Measurements from ENCODE around the gene BANF2. TPM values are rescaled to one million over a fixed set of nuclear protein-coding genes. Genes with fewer than 3 reads are reported as not detected.

Gene BANF2
- total RNA-seq, 1 donor, result not detected

- no peaks in the 10 kb centered on the region for H3K27me3 ChIP-seq (ENCODE audit: insufficient read depth, low read length)
- H3K9me3 ChIP-seq (ENCODE audit: low read depth, low read length), result no peaks in the 10 kb centered on the region
- no peaks in the 10 kb centered on the region for H3K4me1 ChIP-seq (ENCODE audit: insufficient read depth, low read length)
- H3K4me3 ChIP-seq (ENCODE audit: low read length), result no peak overlapping the region
These were observed 43.9 kb downstream of the BANF2 start for GRCh38 chr20:17743677-17744076.

- no peak overlapping the region for H3K4me3 ChIP-seq (ENCODE audit: low read length)
- no peaks in the 10 kb centered on the region for H3K27me3 ChIP-seq (ENCODE audit: insufficient read depth, low read length)
- H3K4me1 ChIP-seq (ENCODE audit: insufficient read depth, low read length), result no peaks in the 10 kb centered on the region
- no peaks in the 10 kb centered on the region for H3K9me3 ChIP-seq (ENCODE audit: low read depth, low read length)
These were observed 47.7 kb downstream of the BANF2 start for GRCh38 chr20:17747431-17747846.

GRCh38 chr20:17748279-17748678, 48.5 kb downstream of the BANF2 start:
- H3K4me3 ChIP-seq (ENCODE audit: low read length), result no peak overlapping the region

GRCh38 chr20:17749626-17749977, 49.8 kb downstream of the BANF2 start:
- Histone ChIP-seq H3K4me1 (ENCODE audit: insufficient read depth, low read length) (no peaks in the 10 kb centered on the region), H3K9me3 (ENCODE audit: low read depth, low read length) (no peaks in the 10 kb centered on the region), H3K27me3 (ENCODE audit: insufficient read depth, low read length) (no peaks in the 10 kb centered on the region), H3K4me3 (ENCODE audit: low read length) (no peak overlapping the region)

More at GRCh38 chr20:17748279-17748678, 48.5 kb downstream of the BANF2 start:
- Histone ChIP-seq H3K9me3 (ENCODE audit: low read depth, low read length) (no peaks in the 10 kb centered on the region), H3K27me3 (ENCODE audit: insufficient read depth, low read length) (no peaks in the 10 kb centered on the region), H3K4me1 (ENCODE audit: insufficient read depth, low read length) (no peaks in the 10 kb centered on the region)

GRCh38 chr20:17749978-17750721, 50.4 kb downstream of the BANF2 start:
- H3K4me1 ChIP-seq (ENCODE audit: insufficient read depth, low read length), result no peaks in the 10 kb centered on the region
- no peaks in the 10 kb centered on the region for H3K9me3 ChIP-seq (ENCODE audit: low read depth, low read length)
- H3K27me3 ChIP-seq (ENCODE audit: insufficient read depth, low read length), result no peaks in the 10 kb centered on the region
- H3K4me3 ChIP-seq (ENCODE audit: low read length), result no peak overlapping the region

GRCh38 chr20:17750722-17751045, 50.9 kb downstream of the BANF2 start:
- Histone ChIP-seq H3K4me1 (ENCODE audit: insufficient read depth, low read length) (no peaks in the 10 kb centered on the region), H3K9me3 (ENCODE audit: low read depth, low read length) (no peaks in the 10 kb centered on the region), H3K4me3 (ENCODE audit: low read length) (no peak overlapping the region), H3K27me3 (ENCODE audit: insufficient read depth, low read length) (no peaks in the 10 kb centered on the region)

GRCh38 chr20:17751640-17752039, 51.9 kb downstream of the BANF2 start:
- no peaks in the 10 kb centered on the region for H3K9me3 ChIP-seq (ENCODE audit: low read depth, low read length)
- H3K4me1 ChIP-seq (ENCODE audit: insufficient read depth, low read length), result no peaks in the 10 kb centered on the region
- H3K4me3 ChIP-seq (ENCODE audit: low read length), result no peak overlapping the region
- H3K27me3 ChIP-seq (ENCODE audit: insufficient read depth, low read length), result no peaks in the 10 kb centered on the region

GRCh38 chr20:17752459-17752858, 52.7 kb downstream of the BANF2 start:
- H3K4me3 ChIP-seq (ENCODE audit: low read length), result no peak overlapping the region
- H3K4me1 ChIP-seq (ENCODE audit: insufficient read depth, low read length), result no peaks in the 10 kb centered on the region
- H3K9me3 ChIP-seq (ENCODE audit: low read depth, low read length), result no peaks in the 10 kb centered on the region
- no peaks in the 10 kb centered on the region for H3K27me3 ChIP-seq (ENCODE audit: insufficient read depth, low read length)

- no peaks in the 10 kb centered on the region for H3K4me1 ChIP-seq (ENCODE audit: insufficient read depth, low read length)
- no peaks in the 10 kb centered on the region for H3K27me3 ChIP-seq (ENCODE audit: insufficient read depth, low read length)
- H3K9me3 ChIP-seq (ENCODE audit: low read depth, low read length), result no peaks in the 10 kb centered on the region
- no peak overlapping the region for H3K4me3 ChIP-seq (ENCODE audit: low read length)
These were observed 53.8 kb downstream of the BANF2 start for GRCh38 chr20:17753516-17753915.

- no peak overlapping the region for H3K4me3 ChIP-seq (ENCODE audit: low read length)
- H3K4me1 ChIP-seq (ENCODE audit: insufficient read depth, low read length), result no peaks in the 10 kb centered on the region
- no peaks in the 10 kb centered on the region for H3K9me3 ChIP-seq (ENCODE audit: low read depth, low read length)
- H3K27me3 ChIP-seq (ENCODE audit: insufficient read depth, low read length), result no peaks in the 10 kb centered on the region
These were observed 56.8 kb downstream of the BANF2 start for GRCh38 chr20:17756529-17756928.

GRCh38 chr20:17757496-17757895, 57.7 kb downstream of the BANF2 start:
- H3K9me3 ChIP-seq (ENCODE audit: low read depth, low read length), result no peaks in the 10 kb centered on the region
- H3K27me3 ChIP-seq (ENCODE audit: insufficient read depth, low read length), result no peaks in the 10 kb centered on the region
- no peaks in the 10 kb centered on the region for H3K4me1 ChIP-seq (ENCODE audit: insufficient read depth, low read length)
- H3K4me3 ChIP-seq (ENCODE audit: low read length), result no peak overlapping the region

- no peaks in the 10 kb centered on the region for H3K27me3 ChIP-seq (ENCODE audit: insufficient read depth, low read length)
- no peak overlapping the region for H3K4me3 ChIP-seq (ENCODE audit: low read length)
- no peaks in the 10 kb centered on the region for H3K4me1 ChIP-seq (ENCODE audit: insufficient read depth, low read length)
- H3K9me3 ChIP-seq (ENCODE audit: low read depth, low read length), result no peaks in the 10 kb centered on the region
These were observed 58.2 kb downstream of the BANF2 start for GRCh38 chr20:17758010-17758409.

GRCh38 chr20:17758512-17758911, 58.7 kb downstream of the BANF2 start:
- Histone ChIP-seq H3K4me1 (ENCODE audit: insufficient read depth, low read length) (no peaks in the 10 kb centered on the region), H3K4me3 (ENCODE audit: low read length) (no peak overlapping the region), H3K27me3 (ENCODE audit: insufficient read depth, low read length) (no peaks in the 10 kb centered on the region), H3K9me3 (ENCODE audit: low read depth, low read length) (no peaks in the 10 kb centered on the region)

- Histone ChIP-seq H3K9me3 (ENCODE audit: low read depth, low read length) (no peaks in the 10 kb centered on the region), H3K4me3 (ENCODE audit: low read length) (no peak overlapping the region), H3K4me1 (ENCODE audit: insufficient read depth, low read length) (no peaks in the 10 kb centered on the region), H3K27me3 (ENCODE audit: insufficient read depth, low read length) (no peaks in the 10 kb centered on the region)
These were observed 59.7 kb downstream of the BANF2 start for GRCh38 chr20:17759449-17759848.

- no peaks in the 10 kb centered on the region for H3K27me3 ChIP-seq (ENCODE audit: insufficient read depth, low read length)
- no peaks in the 10 kb centered on the region for H3K9me3 ChIP-seq (ENCODE audit: low read depth, low read length)
- no peaks in the 10 kb centered on the region for H3K4me1 ChIP-seq (ENCODE audit: insufficient read depth, low read length)
- no peak overlapping the region for H3K4me3 ChIP-seq (ENCODE audit: low read length)
These were observed 61.8 kb downstream of the BANF2 start for GRCh38 chr20:17761604-17762003.

GRCh38 chr20:17762243-17762872, 62.6 kb downstream of the BANF2 start:
- Histone ChIP-seq H3K27me3 (ENCODE audit: insufficient read depth, low read length) (no peaks in the 10 kb centered on the region), H3K4me3 (ENCODE audit: low read length) (no peak overlapping the region), H3K9me3 (ENCODE audit: low read depth, low read length) (no peaks in the 10 kb centered on the region), H3K4me1 (ENCODE audit: insufficient read depth, low read length) (no peaks in the 10 kb centered on the region)

All from mononuclear cell (primary cell).